ENCODE measurements around the gene EMC8.

GRCh38 chr16:85754413-85754812, 44.9 kb downstream of the EMC8 start:
- no peak for TF ChIP-seq ZFX (IDR thresholded peaks at IDR 0.05)
- no peak for TF ChIP-seq CTCF (conservative IDR thresholded peaks at IDR 0.05)
